GM21786 (cell line): ENCODE results near the gene SPSB1.
A peak's percentile ranks its signal among the peaks of the same experiment; 100 is the strongest.

Experiments
- ATAC-seq: cut with Tn5 transposase; IDR thresholded peaks from one replicate; pipeline ENCODE4 v1.9.1; 2021; ENCODE audit not compliant: unreplicated experiment

The SPSB1 gene

GRCh38 chr1:9385801-9386573 lies 93.3 kb downstream of the SPSB1 start:
- no peak for ATAC-seq

DNA sequence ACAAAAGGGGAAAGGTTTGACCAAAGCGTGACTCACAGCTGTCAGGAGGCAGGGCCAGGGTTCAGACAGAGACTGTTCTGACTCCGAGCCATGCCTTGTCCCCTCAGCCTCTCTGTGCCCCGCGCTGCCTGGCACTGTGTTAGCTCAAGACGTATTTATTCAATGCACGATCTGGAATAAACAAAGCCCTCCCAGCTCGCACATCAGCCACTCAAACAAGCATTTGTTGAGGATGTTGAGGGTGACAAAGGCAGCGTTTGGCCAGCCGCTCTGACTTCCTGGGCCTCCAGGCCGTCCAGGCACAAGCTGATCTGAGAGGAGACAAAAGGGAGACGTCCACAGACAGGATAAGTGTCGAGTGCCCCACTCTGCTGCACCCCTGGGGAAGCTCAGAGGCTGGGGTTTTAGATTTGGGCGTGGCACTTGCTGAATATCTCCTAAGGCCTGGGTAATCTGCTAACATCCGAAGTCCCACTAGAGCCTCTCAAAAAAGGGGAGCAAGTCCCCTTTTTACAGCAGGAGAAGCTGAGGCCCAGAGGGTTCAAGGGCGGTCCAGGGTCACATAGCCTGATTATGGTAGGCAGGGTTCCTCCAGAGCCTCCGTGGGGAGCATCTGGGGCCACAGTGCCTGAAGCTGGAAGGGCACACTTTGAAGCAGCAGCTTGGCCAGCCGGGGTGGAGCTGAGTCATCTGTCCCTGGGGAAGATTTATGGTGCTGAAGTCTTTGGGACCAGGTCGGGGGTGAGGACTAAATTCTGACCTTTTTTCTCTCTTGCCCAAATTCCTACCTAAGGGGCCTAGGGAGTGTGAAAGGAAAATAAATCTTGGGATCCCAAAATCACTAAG lies 95.9 kb downstream of the SPSB1 start:
- no peak for ATAC-seq

GRCh38 chr1:9389968-9390367 lies 97.3 kb downstream of the SPSB1 start:
- ATAC-seq, result no peak

DNA sequence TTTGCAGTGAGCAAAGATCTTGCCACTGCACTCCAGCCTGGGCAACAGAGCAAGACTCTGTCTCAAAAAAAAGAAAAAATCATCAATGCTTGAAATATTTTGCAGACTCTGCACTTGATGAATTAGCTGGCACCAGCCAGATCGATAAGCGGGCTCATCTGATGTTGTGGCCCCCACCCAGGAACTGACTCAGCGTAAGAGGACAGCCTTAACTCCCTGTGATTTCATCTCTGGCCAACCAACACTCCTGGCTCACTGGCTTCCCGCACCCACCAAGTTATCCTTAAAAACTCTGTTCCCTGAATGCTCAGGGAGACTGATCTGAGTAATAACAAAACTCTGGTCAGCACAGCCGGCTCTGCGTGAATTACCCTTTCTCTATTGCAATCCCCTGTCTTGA lies 98.9 kb downstream of the SPSB1 start:
- ATAC-seq, result no peak

- no peak for ATAC-seq
Measured at GRCh38 chr1:9394010-9394409, 101.3 kb downstream of the SPSB1 start.

DNA sequence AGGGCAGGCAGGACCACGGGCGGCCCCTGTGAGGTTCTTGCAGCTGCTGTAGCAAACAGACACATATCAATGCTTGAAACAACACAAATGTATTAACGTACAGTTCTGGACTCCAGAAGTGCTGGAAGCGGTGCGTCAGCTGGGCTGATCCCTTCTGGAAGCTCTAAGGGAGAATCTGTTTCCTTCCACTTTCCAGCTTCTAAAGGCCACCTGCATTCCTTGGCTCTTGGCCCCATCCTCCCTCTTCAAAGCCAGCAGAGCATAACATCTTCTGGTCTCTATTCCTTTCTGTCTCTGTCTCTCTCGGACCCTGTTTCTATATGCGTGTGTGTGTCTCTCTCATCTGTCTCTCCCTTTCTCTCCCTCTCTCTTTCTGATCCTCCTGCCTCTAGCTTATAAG lies 102.3 kb downstream of the SPSB1 start:
- no peak for ATAC-seq

DNA sequence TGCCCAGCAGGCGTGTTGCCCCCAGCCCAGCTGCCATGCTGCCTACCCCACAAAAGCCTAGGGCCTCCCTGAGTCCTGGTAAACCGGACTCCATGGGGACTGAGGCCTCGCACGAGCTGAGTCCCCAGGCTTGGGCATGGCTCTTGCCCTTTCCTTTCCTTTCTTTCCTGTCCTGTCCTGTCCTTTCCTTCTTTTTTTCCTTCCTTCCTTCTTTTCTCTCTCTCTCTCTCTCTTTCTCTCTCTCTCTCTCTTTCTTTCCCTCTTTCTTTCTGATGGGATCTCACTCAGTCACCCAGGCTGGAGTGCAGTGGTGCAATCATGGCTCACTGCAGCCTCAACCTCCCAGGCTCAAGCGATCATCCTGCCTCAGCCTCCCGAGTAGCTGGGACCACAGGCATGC lies 104.4 kb downstream of the SPSB1 start:
- ATAC-seq, result no peak

GRCh38 chr1:9397997-9398526 lies 105.4 kb downstream of the SPSB1 start:
- no peak for ATAC-seq

DNA sequence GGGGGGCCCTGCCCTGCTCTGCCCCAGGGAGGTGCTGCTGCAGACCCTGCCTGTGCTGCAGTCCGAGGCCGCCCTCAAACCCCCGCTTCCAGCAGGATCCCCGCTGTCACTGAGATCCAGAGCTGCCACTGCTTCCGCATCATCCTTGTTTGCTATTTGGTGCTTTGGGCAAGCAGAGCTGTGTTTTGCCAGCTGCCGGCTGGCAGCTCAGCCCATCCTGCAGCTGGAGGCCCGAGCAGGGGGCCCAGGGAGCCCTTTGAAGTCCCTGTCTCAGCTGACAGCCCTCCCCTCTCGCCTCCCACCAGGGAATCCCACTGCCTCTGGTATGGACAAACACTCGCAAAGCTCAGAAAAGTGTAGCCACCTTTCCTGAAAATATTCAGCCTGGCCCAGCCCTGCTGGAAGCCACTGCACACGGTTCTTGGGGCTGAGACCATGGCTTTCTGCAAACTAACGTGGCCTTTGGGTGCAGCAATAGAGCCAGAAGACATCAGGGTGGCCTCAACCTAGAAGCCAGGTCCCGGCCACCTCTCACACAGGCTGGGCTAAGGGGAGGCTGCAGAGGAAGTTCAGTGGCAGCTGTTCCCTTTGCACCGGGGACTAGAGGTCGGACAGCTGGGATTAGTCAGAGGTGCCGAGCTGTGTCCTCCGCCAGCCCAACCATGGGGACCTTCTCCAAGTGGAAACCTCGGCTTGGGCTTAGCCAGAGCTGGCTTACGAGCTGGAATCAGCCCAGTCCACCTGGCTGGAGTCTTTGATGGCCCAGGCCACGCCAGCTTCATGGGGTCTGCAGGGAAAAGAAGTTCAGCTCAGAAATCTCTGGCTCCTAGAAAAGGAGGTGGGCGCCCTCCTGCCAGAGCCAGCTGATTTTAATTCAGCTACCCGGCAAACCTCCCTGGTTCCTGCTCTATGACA lies 107.1 kb downstream of the SPSB1 start:
- no peak for ATAC-seq

- no peak for ATAC-seq
Measured at GRCh38 chr1:9400425-9401079, 107.9 kb downstream of the SPSB1 start.

DNA sequence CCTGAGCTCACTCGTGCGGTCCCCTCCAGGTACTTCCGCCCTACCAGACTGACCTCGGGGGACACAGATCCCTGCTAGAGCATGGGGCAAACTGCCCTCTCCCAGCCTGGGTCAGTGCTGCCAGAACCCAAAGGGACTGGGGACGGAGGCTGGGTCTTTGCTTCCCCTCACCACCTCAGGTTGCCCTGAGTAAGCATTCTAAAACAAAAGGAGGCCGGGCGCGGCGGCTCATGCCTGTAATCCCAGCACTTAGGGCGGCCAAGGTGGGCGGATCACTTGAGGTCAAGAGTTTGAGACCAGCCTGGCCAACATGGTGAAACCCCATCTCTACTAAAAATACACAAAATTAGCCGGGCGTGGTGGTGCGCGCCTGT lies 108.4 kb downstream of the SPSB1 start:
- ATAC-seq, result no peak

GRCh38 chr1:9402256-9402616 lies 109.5 kb downstream of the SPSB1 start:
- ATAC-seq, result no peak

DNA sequence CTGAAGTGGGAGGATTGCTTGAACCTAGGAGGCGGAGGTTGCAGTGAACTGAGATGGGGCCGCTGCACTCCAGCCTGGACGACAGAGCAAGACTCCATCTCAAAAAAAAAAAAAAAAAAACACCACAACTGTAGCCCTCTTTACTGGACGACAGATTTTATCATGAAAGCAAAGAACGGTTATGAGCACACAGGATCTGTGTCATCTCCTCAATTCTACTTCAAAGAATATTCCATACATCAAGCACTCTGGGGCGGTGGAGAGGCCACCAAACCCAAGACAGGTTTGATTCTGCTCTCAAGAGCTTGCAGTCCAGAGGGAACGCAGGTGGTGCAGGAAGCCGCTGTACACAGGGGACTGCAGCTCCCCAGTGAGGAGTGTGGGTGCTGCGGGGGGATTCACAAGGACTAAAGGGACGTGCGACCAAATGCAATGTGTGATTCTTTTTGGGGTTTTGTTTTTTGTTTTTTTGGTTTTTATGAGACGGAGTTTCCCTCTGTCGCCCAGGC lies 110.1 kb downstream of the SPSB1 start:
- no peak for ATAC-seq

DNA sequence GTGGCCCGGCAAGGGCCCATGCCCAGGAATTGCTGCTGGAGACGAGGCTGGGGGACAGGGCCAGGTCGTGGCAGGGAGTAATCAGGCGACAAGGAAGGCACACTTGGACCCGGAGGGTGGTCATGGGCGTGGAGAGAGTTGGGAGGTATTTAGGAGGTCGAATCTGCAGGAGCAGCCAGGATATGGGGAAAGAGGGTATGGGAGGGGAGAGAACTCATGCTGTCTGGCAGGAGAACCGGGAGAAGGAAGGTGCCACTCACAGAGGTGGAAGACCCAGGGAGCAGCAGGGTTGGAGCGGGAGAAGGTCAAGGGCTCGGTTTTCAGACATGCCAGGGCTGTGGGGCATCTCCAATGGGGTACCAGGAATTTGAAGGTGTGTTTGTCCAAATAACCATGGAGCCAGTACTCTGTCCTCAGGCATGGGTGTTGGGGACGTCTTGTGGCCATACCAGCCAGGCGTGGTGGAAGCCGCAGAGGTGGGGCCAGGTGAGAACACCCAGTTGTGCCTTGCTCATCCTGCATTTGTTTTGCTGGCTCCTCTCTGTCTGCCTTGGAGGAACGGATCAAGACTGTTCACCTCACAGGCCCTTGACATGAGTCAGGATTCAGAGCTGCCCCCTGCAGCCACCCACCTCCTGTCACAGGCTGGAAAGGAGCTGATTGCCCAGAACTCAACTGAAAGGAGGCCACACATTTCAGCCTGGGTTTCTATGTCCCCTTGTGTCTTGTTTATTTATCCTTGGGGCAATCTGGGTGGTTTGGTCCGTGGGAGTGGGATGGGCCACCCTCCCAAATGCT lies 111.6 kb downstream of the SPSB1 start:
- no peak for ATAC-seq

DNA sequence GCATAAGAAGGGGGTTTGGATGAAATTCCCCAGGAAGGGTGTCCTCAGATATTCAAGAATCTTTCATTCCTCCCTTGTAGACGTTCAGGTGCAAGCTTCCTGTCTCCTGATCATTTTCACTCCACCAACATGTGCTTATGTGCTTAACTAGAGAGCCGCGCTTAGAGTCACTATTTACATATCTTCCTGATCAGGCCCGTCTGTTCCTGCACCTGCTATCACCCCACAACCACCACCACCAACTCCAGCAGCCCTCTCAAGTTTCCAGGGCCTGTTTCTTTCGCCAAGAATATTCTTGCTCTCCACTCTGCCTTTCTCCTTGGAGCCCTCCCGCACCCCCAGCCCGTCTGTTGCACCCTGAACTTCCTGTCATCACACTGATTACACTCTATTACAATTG lies 113.4 kb downstream of the SPSB1 start:
- ATAC-seq, result no peak

DNA sequence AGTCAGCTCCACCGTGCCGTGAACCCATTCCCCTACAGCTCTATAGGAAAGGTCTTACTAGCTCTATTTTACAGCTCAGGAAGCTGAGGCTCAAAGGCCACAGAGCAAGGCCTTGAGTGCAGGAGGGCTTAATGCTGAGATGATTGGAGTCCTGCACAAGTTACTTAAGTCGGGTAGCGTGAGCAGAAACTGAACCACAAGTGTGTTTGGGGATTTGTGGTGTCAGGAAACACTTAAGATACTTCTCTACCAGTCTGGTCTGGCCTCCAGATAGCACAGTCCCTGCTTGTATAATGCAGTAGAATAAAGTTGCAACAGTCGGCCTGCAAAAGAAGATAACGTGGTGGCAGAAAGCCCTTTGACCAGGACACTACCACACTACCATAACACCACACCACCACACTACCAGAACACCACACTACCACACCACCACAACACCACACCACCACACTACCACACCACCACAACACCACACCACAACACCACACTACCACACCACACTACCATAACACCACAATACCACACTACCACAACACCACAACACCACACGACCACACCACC lies 118.1 kb downstream of the SPSB1 start:
- no peak for ATAC-seq

DNA sequence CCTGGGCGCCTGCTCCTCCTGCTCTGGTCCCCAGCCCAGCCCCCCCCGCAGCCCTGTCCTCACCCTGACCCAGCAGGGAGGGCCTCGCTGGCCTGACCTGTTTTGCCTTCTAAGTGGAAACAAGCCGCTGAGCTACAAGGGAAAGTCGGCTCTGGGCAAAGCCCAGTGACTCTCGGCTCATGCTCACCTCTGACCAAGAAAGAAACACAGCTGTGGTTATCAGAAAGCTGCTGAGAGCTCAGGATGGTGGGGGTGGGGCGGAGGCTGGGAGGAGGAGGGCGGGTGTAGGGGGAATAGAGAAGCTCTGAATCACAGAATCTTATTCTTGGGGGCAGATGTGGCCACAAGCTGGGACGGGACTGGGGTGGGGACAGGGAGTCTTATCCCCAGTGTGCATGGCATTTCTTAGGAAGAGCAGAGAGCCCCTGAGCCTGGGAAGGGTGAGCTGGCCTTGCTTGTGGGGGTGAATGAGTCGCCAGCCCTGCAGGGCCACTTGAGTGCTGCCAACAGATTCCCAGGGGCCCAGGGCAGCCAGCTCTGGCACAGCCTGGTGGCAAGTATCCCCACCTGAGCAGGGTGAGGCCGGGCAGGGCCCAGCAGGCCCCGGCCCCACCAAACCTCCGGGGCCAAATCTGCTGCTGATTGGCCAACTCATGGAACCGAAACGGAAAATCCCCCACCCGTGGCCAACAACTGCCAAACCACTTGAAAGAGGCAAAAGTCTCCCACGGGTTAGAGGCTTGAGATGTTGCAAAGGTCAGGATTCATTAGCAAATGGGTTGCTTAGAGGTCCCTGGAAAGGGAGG lies 120.6 kb downstream of the SPSB1 start:
- ATAC-seq, result peak; percentile 59

DNA sequence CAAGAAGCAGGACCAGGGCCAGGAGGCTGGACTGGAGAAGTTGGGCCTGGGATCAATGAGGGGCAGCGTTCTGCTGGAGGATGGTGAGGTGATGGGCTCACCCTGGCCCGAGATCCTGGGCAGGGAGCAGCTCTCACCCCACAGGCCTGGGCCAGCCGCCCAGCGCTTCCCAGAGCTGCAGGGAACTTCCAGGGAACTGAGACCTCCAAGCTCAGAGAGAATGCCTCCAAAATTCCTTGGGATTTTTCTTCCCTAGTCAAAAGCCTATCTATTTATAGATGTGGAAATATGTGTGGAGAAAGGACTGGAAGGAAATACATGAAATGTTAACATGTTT lies 121.2 kb downstream of the SPSB1 start:
- ATAC-seq, result no peak

- ATAC-seq, result no peak
Measured at GRCh38 chr1:9416506-9416905, 123.8 kb downstream of the SPSB1 start.
